Measurements from ENCODE around the gene CD36. TPM values are rescaled to one million over a fixed set of nuclear protein-coding genes. Genes with fewer than 3 reads are reported as not detected.

Gene CD36
- total RNA-seq, 1 donor from 2014 or later, result 1.6 TPM

DNA sequence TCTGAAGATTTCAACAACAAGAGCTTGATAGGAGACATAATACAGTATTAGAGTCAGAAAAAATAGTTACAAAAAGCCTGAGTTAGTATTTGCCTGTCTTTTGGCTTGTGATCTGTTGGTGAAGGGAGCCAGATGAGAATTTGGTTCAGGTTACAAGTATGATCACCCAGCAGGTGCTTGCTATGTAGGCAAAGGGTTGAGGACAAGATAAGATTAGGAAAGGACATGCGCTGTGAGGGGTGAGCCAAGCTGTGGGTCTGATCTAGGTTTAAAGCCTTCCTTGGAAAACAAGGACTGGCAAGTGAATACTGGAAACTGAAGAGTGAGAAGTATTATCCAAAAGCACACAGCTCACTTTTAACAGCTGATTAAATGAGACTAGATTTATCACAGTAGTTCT is 28.7 kb upstream of the CD36 start:
- Histone ChIP-seq H2AFZ (replicated peaks) (no peak overlapping the region), H3K27ac (no peak overlapping the region), H3K9me3 (ENCODE audit: low read depth) (no peaks in the 10 kb centered on the region), H3K4me3 (no peak overlapping the region), H3K4me1 (peaks cover 3% of the 10 kb centered on the region), H3K9ac (no peak overlapping the region), H3K27me3 (no peaks in the 10 kb centered on the region), H3F3A (ENCODE audit: low read depth) (no peaks in the 10 kb centered on the region), H3K36me3 (no peaks in the 10 kb centered on the region), H3K79me2 (ENCODE audit: low read depth) (no peaks in the 10 kb centered on the region), H3K4me2 (no peak overlapping the region), H4K20me1 (ENCODE audit: low read depth) (no peaks in the 10 kb centered on the region)
- no peak overlapping the region for H3K27ac Mint-ChIP-seq
- H3K9me3 Mint-ChIP-seq, result no peaks in the 10 kb centered on the region
- no peak for DNase-seq (ENCODE audit: low spot score)
- H3K4me3 Mint-ChIP-seq, result no peak overlapping the region
- no peaks in the 10 kb centered on the region for H3K36me3 Mint-ChIP-seq
- TF ChIP-seq EZH2 (IDR thresholded peaks at IDR 0.05) (no peak), EZH2phosphoT487 (IDR thresholded peaks at IDR 0.05) (no peak)
- TF ChIP-seq, protein P1, sequence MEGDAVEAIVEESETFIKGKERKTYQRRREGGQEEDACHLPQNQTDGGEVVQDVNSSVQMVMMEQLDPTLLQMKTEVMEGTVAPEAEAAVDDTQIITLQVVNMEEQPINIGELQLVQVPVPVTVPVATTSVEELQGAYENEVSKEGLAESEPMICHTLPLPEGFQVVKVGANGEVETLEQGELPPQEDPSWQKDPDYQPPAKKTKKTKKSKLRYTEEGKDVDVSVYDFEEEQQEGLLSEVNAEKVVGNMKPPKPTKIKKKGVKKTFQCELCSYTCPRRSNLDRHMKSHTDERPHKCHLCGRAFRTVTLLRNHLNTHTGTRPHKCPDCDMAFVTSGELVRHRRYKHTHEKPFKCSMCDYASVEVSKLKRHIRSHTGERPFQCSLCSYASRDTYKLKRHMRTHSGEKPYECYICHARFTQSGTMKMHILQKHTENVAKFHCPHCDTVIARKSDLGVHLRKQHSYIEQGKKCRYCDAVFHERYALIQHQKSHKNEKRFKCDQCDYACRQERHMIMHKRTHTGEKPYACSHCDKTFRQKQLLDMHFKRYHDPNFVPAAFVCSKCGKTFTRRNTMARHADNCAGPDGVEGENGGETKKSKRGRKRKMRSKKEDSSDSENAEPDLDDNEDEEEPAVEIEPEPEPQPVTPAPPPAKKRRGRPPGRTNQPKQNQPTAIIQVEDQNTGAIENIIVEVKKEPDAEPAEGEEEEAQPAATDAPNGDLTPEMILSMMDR (IDR thresholded peaks at IDR 0.05), result no peak
- H3K4me1 Mint-ChIP-seq, result peaks cover 5% of the 10 kb centered on the region
- H3K27me3 Mint-ChIP-seq (ENCODE audit: insufficient read depth, low read depth), result peaks cover 4% of the 10 kb centered on the region

DNA sequence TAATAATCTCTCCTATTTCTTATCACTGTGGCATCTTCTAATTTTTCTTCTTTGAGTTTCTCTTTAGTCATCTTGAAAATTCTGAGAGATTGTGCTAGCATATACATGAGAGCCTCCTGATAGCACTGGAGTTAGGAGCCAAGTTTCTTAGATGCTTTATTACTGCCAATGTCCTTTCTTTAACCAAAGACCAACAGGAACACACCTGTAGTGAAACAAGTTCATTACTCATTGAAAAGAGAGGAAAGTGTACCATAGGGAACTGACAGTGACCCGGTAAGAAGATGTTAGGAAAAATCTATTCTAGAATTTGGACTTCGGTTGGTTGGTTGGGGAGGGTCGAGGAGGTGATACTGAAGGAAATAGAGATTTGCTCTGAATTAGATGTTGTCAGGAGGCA is 27.1 kb upstream of the CD36 start:
- Histone ChIP-seq H2AFZ (replicated peaks) (no peak overlapping the region), H3K36me3 (no peaks in the 10 kb centered on the region), H3K27me3 (no peaks in the 10 kb centered on the region), H4K20me1 (ENCODE audit: low read depth) (no peaks in the 10 kb centered on the region), H3K4me1 (peaks cover 7% of the 10 kb centered on the region), H3K27ac (no peak overlapping the region), H3K9me3 (ENCODE audit: low read depth) (no peaks in the 10 kb centered on the region), H3F3A (ENCODE audit: low read depth) (no peaks in the 10 kb centered on the region), H3K4me3 (no peak overlapping the region), H3K4me2 (no peak overlapping the region), H3K79me2 (ENCODE audit: low read depth) (no peaks in the 10 kb centered on the region), H3K9ac (no peak overlapping the region)
- peaks cover 12% of the 10 kb centered on the region for H3K4me1 Mint-ChIP-seq
- no peaks in the 10 kb centered on the region for H3K9me3 Mint-ChIP-seq
- no peak overlapping the region for H3K27ac Mint-ChIP-seq
- no peaks in the 10 kb centered on the region for H3K36me3 Mint-ChIP-seq
- TF ChIP-seq EZH2 (IDR thresholded peaks at IDR 0.05), result no peak
- TF ChIP-seq, protein P1 (IDR thresholded peaks at IDR 0.05), result no peak
- no peak for TF ChIP-seq EZH2phosphoT487 (IDR thresholded peaks at IDR 0.05)
- no peak for DNase-seq (ENCODE audit: low spot score)
- H3K4me3 Mint-ChIP-seq, result no peak overlapping the region
- peaks cover 4% of the 10 kb centered on the region for H3K27me3 Mint-ChIP-seq (ENCODE audit: insufficient read depth, low read depth)

DNA sequence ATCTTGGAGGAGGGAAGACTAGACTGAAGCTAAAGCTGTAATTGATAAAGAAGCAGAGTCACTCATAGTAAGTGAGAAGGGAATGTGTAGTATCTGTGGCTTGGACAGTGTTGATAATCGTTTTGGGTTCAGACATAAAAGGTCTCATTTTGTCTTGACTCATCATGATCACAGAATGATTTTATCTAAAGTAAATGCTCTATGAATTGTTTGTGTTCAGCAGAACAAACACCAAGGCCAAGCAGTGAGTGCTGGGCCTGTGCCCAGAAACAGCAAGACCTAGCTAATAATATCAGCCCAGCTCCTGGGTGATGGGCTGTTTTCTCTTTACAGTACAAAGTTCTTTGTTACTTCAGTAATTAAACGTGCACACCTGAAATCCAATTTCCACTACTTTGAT is 26.7 kb upstream of the CD36 start:
- TF ChIP-seq, protein P1 (IDR thresholded peaks at IDR 0.05), result no peak
- TF ChIP-seq EZH2 (IDR thresholded peaks at IDR 0.05) (no peak), EZH2phosphoT487 (IDR thresholded peaks at IDR 0.05) (no peak)
- no peak overlapping the region for H3K4me3 ChIP-seq
- Mint-ChIP-seq H3K36me3 (no peaks in the 10 kb centered on the region), H3K4me3 (no peak overlapping the region), H3K4me1 (peaks cover 12% of the 10 kb centered on the region), H3K27ac (no peak overlapping the region), H3K9me3 (no peaks in the 10 kb centered on the region), H3K27me3 (ENCODE audit: insufficient read depth, low read depth) (peaks cover under 1% of the 10 kb centered on the region)
- H3K4me1 ChIP-seq, result peaks cover 7% of the 10 kb centered on the region
- H3K27ac ChIP-seq, result no peak overlapping the region
- DNase-seq (ENCODE audit: low spot score), result no peak
- H3F3A ChIP-seq (ENCODE audit: low read depth), result no peaks in the 10 kb centered on the region
- no peaks in the 10 kb centered on the region for H3K27me3 ChIP-seq
- no peaks in the 10 kb centered on the region for H3K36me3 ChIP-seq
- no peaks in the 10 kb centered on the region for H3K9me3 ChIP-seq (ENCODE audit: low read depth)
- H3K79me2 ChIP-seq (ENCODE audit: low read depth), result no peaks in the 10 kb centered on the region
- no peak overlapping the region for H3K9ac ChIP-seq
- no peak overlapping the region for H3K4me2 ChIP-seq
- no peak overlapping the region for H2AFZ ChIP-seq (replicated peaks)
- no peaks in the 10 kb centered on the region for H4K20me1 ChIP-seq (ENCODE audit: low read depth)
